ENCODE measurements around the gene SLC28A3. TPM values are rescaled to one million over a fixed set of nuclear protein-coding genes. Genes with fewer than 3 reads are reported as not detected.
A peak's percentile ranks its signal among the peaks of the same experiment; 100 is the strongest.

Gene SLC28A3
- total RNA-seq, 2 experiments from 2014 or later = 1.1 to 1.3 TPM

- H3K27me3 Mint-ChIP-seq = no peaks in the 10 kb centered on the region
- H3K4me3 Mint-ChIP-seq = no peak overlapping the region
- POLR2A ChIA-PET = interaction anchor here (0.5 to 0.6 kb wide), 2 partner anchors 11 to 33 kb away, joined by 3 read pairs; no protein-coding TSS in a partner anchor
- intact Hi-C loops (cut with DNase I, micrococcal nuclease) = loop anchor here (5.0 kb wide), 3 partner anchors 50 to 395 kb away; partner anchors contain the start of gene KIF27 (in 1 of the 2)
- H3K9me3 Mint-ChIP-seq (ENCODE audit: low read depth) = no peaks in the 10 kb centered on the region
- CTCF ChIA-PET = interaction anchor here (1.1 to 8.3 kb wide), 2 partner anchors 38 to 56 kb away, joined by 3 to 49 read pairs; no protein-coding TSS in a partner anchor
- peaks cover 2% of the 10 kb centered on the region for H3K4me1 Mint-ChIP-seq
- H3K36me3 Mint-ChIP-seq (ENCODE audit: low read depth) = no peaks in the 10 kb centered on the region
- DNase-seq (peak; percentile 27), ATAC-seq (no peak)
- H3K27ac Mint-ChIP-seq = peak overlapping the region; percentile 39
Measured at GRCh38 chr9:84317563-84317962, 23.0 kb downstream of the SLC28A3 start.

- H3K36me3 Mint-ChIP-seq (ENCODE audit: low read depth) = no peaks in the 10 kb centered on the region
- intact Hi-C loops (cut with DNase I, micrococcal nuclease) = loop anchor here (1.0 to 5.0 kb wide), 7 partner anchors 19 to 393 kb away; partner anchors contain the start of gene KIF27 (in 1 of the 2)
- H3K4me3 Mint-ChIP-seq = no peak overlapping the region
- H3K27me3 Mint-ChIP-seq = no peaks in the 10 kb centered on the region
- ATAC-seq = peak; percentile 80
- H3K27ac Mint-ChIP-seq = no peak overlapping the region
- peak; percentile 75 for DNase-seq
- no peaks in the 10 kb centered on the region for H3K9me3 Mint-ChIP-seq (ENCODE audit: low read depth)
- CTCF ChIA-PET = interaction anchor here (0.6 to 8.3 kb wide), 21 partner anchors 10 to 392 kb away, joined by 3 to 49 read pairs (median 4); no protein-coding TSS in a partner anchor
- POLR2A ChIA-PET = no interaction called here
- peaks cover 2% of the 10 kb centered on the region for H3K4me1 Mint-ChIP-seq
Measured at GRCh38 chr9:84315278-84315877, 25.2 kb downstream of the SLC28A3 start.

GRCh38 chr9:84314306-84314705 lies 26.3 kb downstream of the SLC28A3 start:
- ChIA-PET CTCF (interaction anchor here (1.0 to 8.3 kb wide), 5 partner anchors 18 to 377 kb away, joined by 3 to 49 read pairs (median 5); no protein-coding TSS in a partner anchor), POLR2A (no interaction called here)
- H3K27me3 Mint-ChIP-seq = no peaks in the 10 kb centered on the region
- peaks cover 2% of the 10 kb centered on the region for H3K4me1 Mint-ChIP-seq
- H3K4me3 Mint-ChIP-seq = no peak overlapping the region
- peak overlapping the region; percentile 20 for H3K27ac Mint-ChIP-seq
- ATAC-seq = no peak
- H3K36me3 Mint-ChIP-seq (ENCODE audit: low read depth) = no peaks in the 10 kb centered on the region
- intact Hi-C loops (cut with DNase I, micrococcal nuclease) = loop anchor here in 1 of 2 experiments (2.0 kb wide), 1 partner anchor 142 kb away; no protein-coding TSS in a partner anchor
- DNase-seq = no peak
- no peaks in the 10 kb centered on the region for H3K9me3 Mint-ChIP-seq (ENCODE audit: low read depth)

GRCh38 chr9:84310883-84311282 lies 29.7 kb downstream of the SLC28A3 start:
- Mint-ChIP-seq H3K9me3 (ENCODE audit: low read depth) (no peaks in the 10 kb centered on the region), H3K4me3 (no peak overlapping the region), H3K4me1 (peaks cover 2% of the 10 kb centered on the region), H3K27ac (no peak overlapping the region), H3K27me3 (no peaks in the 10 kb centered on the region), H3K36me3 (ENCODE audit: low read depth) (no peaks in the 10 kb centered on the region)
- intact Hi-C loops (cut with DNase I, micrococcal nuclease) = no loop called here
- POLR2A ChIA-PET = no interaction called here
- CTCF ChIA-PET = interaction anchor here (1.1 to 8.3 kb wide), 4 partner anchors 14 to 374 kb away, joined by 3 to 49 read pairs (median 4); no protein-coding TSS in a partner anchor
- DNase-seq = no peak
- no peak for ATAC-seq

GRCh38 chr9:84305497-84306131 lies 34.9 kb downstream of the SLC28A3 start:
- peak overlapping the region; percentile 24 for H3K27ac Mint-ChIP-seq
- H3K9me3 Mint-ChIP-seq (ENCODE audit: low read depth) = no peaks in the 10 kb centered on the region
- ATAC-seq (no peak), DNase-seq (no peak)
- POLR2A ChIA-PET = no interaction called here
- H3K4me1 Mint-ChIP-seq = peaks cover 8% of the 10 kb centered on the region
- no peaks in the 10 kb centered on the region for H3K27me3 Mint-ChIP-seq
- CTCF ChIA-PET = interaction anchor here (1.4 to 3.2 kb wide), 3 partner anchors 10 to 45 kb away, joined by 4 to 11 read pairs (median 4); no protein-coding TSS in a partner anchor
- no peak overlapping the region for H3K4me3 Mint-ChIP-seq
- intact Hi-C loops (cut with DNase I, micrococcal nuclease) = no loop called here
- H3K36me3 Mint-ChIP-seq (ENCODE audit: low read depth) = no peaks in the 10 kb centered on the region

- ChIA-PET CTCF (interaction anchor here (1.1 to 3.2 kb wide), 5 partner anchors 9 to 43 kb away, joined by 3 to 11 read pairs (median 4); no protein-coding TSS in a partner anchor), POLR2A (interaction anchor here (0.6 to 0.7 kb wide), 2 partner anchors 8 to 10 kb away, joined by 3 read pairs; no protein-coding TSS in a partner anchor)
- no peaks in the 10 kb centered on the region for H3K36me3 Mint-ChIP-seq (ENCODE audit: low read depth)
- H3K27ac Mint-ChIP-seq = peak overlapping the region; percentile 9
- H3K4me1 Mint-ChIP-seq = peaks cover 8% of the 10 kb centered on the region
- intact Hi-C loops (cut with DNase I, micrococcal nuclease) = no loop called here
- no peaks in the 10 kb centered on the region for H3K27me3 Mint-ChIP-seq
- DNase-seq = no peak
- ATAC-seq = no peak
- H3K9me3 Mint-ChIP-seq (ENCODE audit: low read depth) = no peaks in the 10 kb centered on the region
- H3K4me3 Mint-ChIP-seq = no peak overlapping the region
Measured at GRCh38 chr9:84304166-84304565, 36.4 kb downstream of the SLC28A3 start.

- H3K9me3 Mint-ChIP-seq (ENCODE audit: low read depth) = no peaks in the 10 kb centered on the region
- ChIA-PET POLR2A (no interaction called here), CTCF (interaction anchor here (1.4 kb wide), 1 partner anchor 42 kb away, joined by 5 read pairs; no protein-coding TSS in a partner anchor)
- no peaks in the 10 kb centered on the region for H3K27me3 Mint-ChIP-seq
- H3K4me3 Mint-ChIP-seq = no peak overlapping the region
- no peak overlapping the region for H3K27ac Mint-ChIP-seq
- intact Hi-C loops (cut with DNase I, micrococcal nuclease) = no loop called here
- peaks cover 8% of the 10 kb centered on the region for H3K4me1 Mint-ChIP-seq
- DNase-seq (no peak), ATAC-seq (no peak)
- H3K36me3 Mint-ChIP-seq (ENCODE audit: low read depth) = no peaks in the 10 kb centered on the region
Measured at GRCh38 chr9:84303061-84303460, 37.5 kb downstream of the SLC28A3 start.

- H3K4me3 Mint-ChIP-seq = no peak overlapping the region
- peaks cover 20% of the 10 kb centered on the region for H3K4me1 Mint-ChIP-seq
- no peaks in the 10 kb centered on the region for H3K27me3 Mint-ChIP-seq
- intact Hi-C loops (cut with DNase I, micrococcal nuclease) = no loop called here
- no peaks in the 10 kb centered on the region for H3K36me3 Mint-ChIP-seq (ENCODE audit: low read depth)
- ATAC-seq (no peak), DNase-seq (no peak)
- no peaks in the 10 kb centered on the region for H3K9me3 Mint-ChIP-seq (ENCODE audit: low read depth)
- H3K27ac Mint-ChIP-seq = no peak overlapping the region
- CTCF ChIA-PET = interaction anchor here (0.6 kb wide), 1 partner anchor 553 kb away, joined by 3 read pairs; no protein-coding TSS in a partner anchor
- POLR2A ChIA-PET = no interaction called here
Measured at GRCh38 chr9:84301851-84302250, 38.7 kb downstream of the SLC28A3 start.

GRCh38 chr9:84300271-84300670 lies 40.3 kb downstream of the SLC28A3 start:
- Mint-ChIP-seq H3K4me3 (no peak overlapping the region), H3K4me1 (peaks cover 36% of the 10 kb centered on the region), H3K27me3 (no peaks in the 10 kb centered on the region), H3K9me3 (ENCODE audit: low read depth) (no peaks in the 10 kb centered on the region), H3K36me3 (ENCODE audit: low read depth) (no peaks in the 10 kb centered on the region), H3K27ac (no peak overlapping the region)
- CTCF ChIA-PET = no interaction called here
- ATAC-seq = no peak
- intact Hi-C loops (cut with DNase I, micrococcal nuclease) = no loop called here
- DNase-seq = no peak
- POLR2A ChIA-PET = interaction anchor here (0.7 kb wide), 1 partner anchor 1025 kb away, joined by 6 read pairs; no protein-coding TSS in a partner anchor

- Mint-ChIP-seq H3K36me3 (ENCODE audit: low read depth) (no peaks in the 10 kb centered on the region), H3K4me1 (peaks cover 66% of the 10 kb centered on the region), H3K27me3 (no peaks in the 10 kb centered on the region), H3K9me3 (ENCODE audit: low read depth) (peaks cover 2% of the 10 kb centered on the region), H3K4me3 (no peak overlapping the region), H3K27ac (peak overlapping the region; percentile 98)
- ATAC-seq (no peak), DNase-seq (no peak)
- ChIA-PET CTCF (interaction anchor here (0.6 to 2.8 kb wide), 7 partner anchors 16 to 89 kb away, joined by 3 to 12 read pairs (median 3); no protein-coding TSS in a partner anchor), POLR2A (no interaction called here)
- intact Hi-C loops (cut with DNase I, micrococcal nuclease) = loop anchor here in 1 of 2 experiments (2.0 kb wide), 1 partner anchor 26 kb away; no protein-coding TSS in a partner anchor
Measured at GRCh38 chr9:84297162-84297821, 43.3 kb downstream of the SLC28A3 start.
